ENCODE data around the gene SLX4IP. TPM values are rescaled to one million over a fixed set of nuclear protein-coding genes. Genes with fewer than 3 reads are reported as not detected.
"Not testable (repeated sequence)": the region's sequence is repeated elsewhere in the genome, so short reads cannot be mapped to it uniquely, and the experiment has no call there.

The SLX4IP gene
- total RNA-seq, 1 experiment from 2014 or later, result 11.1 TPM

GRCh38 chr20:10415013-10415650 is 20.0 kb upstream of the SLX4IP start:
- ATAC-seq, result no peak
- intact Hi-C loops (cut with micrococcal nuclease), result no loop called here
- RAD21 ChIA-PET (ENCODE audit: low non-redundant PET in 1 of 2, low total read pairs in 2 of 2, uncharacterized antibody in 2 of 2, unreplicated experiment in 2 of 2), result no interaction called here

GRCh38 chr20:10417218-10417617 is 17.9 kb upstream of the SLX4IP start:
- H3K9me3 ChIP-seq (ENCODE audit: control insufficient read depth in 1 of 2, insufficient read depth in 1 of 2, low read depth in 1 of 2, low read length in 2 of 2); H3K4me2 ChIP-seq (ENCODE audit: low read length); H3K4me3 ChIP-seq (replicated peaks in 1 of 2; ENCODE audit: low read depth in 1 of 2, low read length in 2 of 2); H3K36me3 ChIP-seq (ENCODE audit: control insufficient read depth in 1 of 2, insufficient read depth in 2 of 2, low read length in 2 of 2); intact Hi-C loops (cut with micrococcal nuclease); H3K9me2 ChIP-seq (ENCODE audit: insufficient read depth); RAD21 ChIA-PET (ENCODE audit: low non-redundant PET in 1 of 2, low total read pairs in 2 of 2, uncharacterized antibody in 2 of 2, unreplicated experiment in 2 of 2); BruUV-seq (replicated peaks); DNase-seq (ENCODE audit: low read depth, low spot score); H2AFZ ChIP-seq (ENCODE audit: low read depth, low read length, poor library complexity, severe bottlenecking); H4K20me1 ChIP-seq (ENCODE audit: insufficient read depth); ATAC-seq; H3K27ac ChIP-seq (ENCODE audit: low read depth, low read length); H3K27me3 ChIP-seq (ENCODE audit: insufficient read depth, low read length); H3K9ac ChIP-seq (ENCODE audit: low read length): not testable (repeated sequence)
- CTCF ChIA-PET, result interaction anchor here (1.0 kb wide), 1 partner anchor 439 kb away, joined by 3 read pairs; no protein-coding TSS in a partner anchor
- Histone ChIP-seq H3K4me1 (ENCODE audit: control insufficient read depth in 1 of 2, insufficient read depth in 2 of 2, low read length in 2 of 2) (peaks cover 28 to 39% of the 10 kb centered on the region in 2 experiments), H3K79me2 (ENCODE audit: insufficient read depth, low read length) (peaks cover 74% of the 10 kb centered on the region)
- POLR2A ChIA-PET, result interaction anchor here (2.5 kb wide), 1 partner anchor 17 kb away, joined by 11 read pairs; the partner anchor contains the start of genes MKKS and SLX4IP

More at GRCh38 chr20:10415013-10415650, 20.0 kb upstream of the SLX4IP start:
- H2AFZ ChIP-seq (ENCODE audit: low read depth, low read length, poor library complexity, severe bottlenecking), result no peak overlapping the region
- H3K4me2 ChIP-seq (ENCODE audit: low read length), result no peak overlapping the region
- H4K20me1 ChIP-seq (ENCODE audit: insufficient read depth), result 0 out of 2 replicates have a peak, but pooled peaks cover 2% of the 10 kb centered on the region
- peaks cover 4% of the 10 kb centered on the region in 2 experiments; a peak in 3 of 4 replicates for H3K36me3 ChIP-seq (ENCODE audit: control insufficient read depth in 1 of 2, insufficient read depth in 2 of 2, low read length in 2 of 2)
- ChIA-PET POLR2A (no interaction called here), CTCF (no interaction called here)
- no peak for DNase-seq (ENCODE audit: low read depth, low spot score)
- no peak overlapping the region for H3K4me3 ChIP-seq (replicated peaks in 1 of 2; ENCODE audit: low read depth in 1 of 2, low read length in 2 of 2)
- H3K9me2 ChIP-seq (ENCODE audit: insufficient read depth), result no peaks in the 10 kb centered on the region
- H3K79me2 ChIP-seq (ENCODE audit: insufficient read depth, low read length), result peaks cover 54% of the 10 kb centered on the region
- H3K9ac ChIP-seq (ENCODE audit: low read length), result no peak overlapping the region
- H3K27me3 ChIP-seq (ENCODE audit: insufficient read depth, low read length), result no peaks in the 10 kb centered on the region
- H3K4me1 ChIP-seq (ENCODE audit: control insufficient read depth in 1 of 2, insufficient read depth in 2 of 2, low read length in 2 of 2), result peaks cover 21 to 25% of the 10 kb centered on the region in 2 experiments
- no TSS peak for BruUV-seq (replicated peaks)
- no peak overlapping the region for H3K27ac ChIP-seq (ENCODE audit: low read depth, low read length)
- no peaks in the 10 kb centered on the region for H3K9me3 ChIP-seq (ENCODE audit: control insufficient read depth in 1 of 2, insufficient read depth in 1 of 2, low read depth in 1 of 2, low read length in 2 of 2)
- TF ChIP-seq ELF1 (IDR thresholded peaks at IDR 0.05; ENCODE audit: borderline replicate concordance, low read depth) (no peak), EGR1 (IDR thresholded peaks at IDR 0.05; ENCODE audit: low read depth) (no peak), ATF3 (IDR thresholded peaks at IDR 0.05) (no peak)

All from HCT116 (cell line).